ENCODE results near the gene CAP2.

DNA sequence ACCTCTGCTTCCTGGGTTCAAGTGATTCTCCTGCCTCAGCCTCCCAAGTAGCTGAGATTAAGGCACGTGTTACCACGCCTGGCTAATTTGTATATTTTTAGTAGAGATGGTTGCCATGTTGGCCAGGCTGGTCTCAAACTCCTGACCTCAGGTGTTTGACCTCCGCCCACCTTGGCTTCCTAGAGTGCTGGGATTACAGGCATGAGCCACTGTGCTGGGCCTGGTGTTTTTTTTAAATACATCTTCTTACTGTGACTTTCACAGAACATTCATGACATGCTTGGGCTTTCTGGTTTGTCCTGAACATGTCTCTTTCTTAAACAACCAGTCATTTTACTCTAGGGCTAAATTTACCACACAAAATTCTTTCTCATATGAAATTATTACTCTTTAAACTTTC, 172.0 kb downstream of the CAP2 start:
- no peak for TF ChIP-seq YY1 (IDR thresholded peaks at IDR 0.05; ENCODE audit: insufficient read depth, insufficient read length)
- no peak for TF ChIP-seq ZNF274 (IDR thresholded peaks at IDR 0.05; ENCODE audit: low read depth, low read length)
- no peak for TF ChIP-seq SUZ12 (IDR thresholded peaks at IDR 0.05; ENCODE audit: extremely low read depth, insufficient read depth, insufficient read length)
